ENCODE data around the gene HLF.
"Not testable (repeated sequence)": the region's sequence is repeated elsewhere in the genome, so short reads cannot be mapped to it uniquely, and the experiment has no call there.

HLF gene

DNA sequence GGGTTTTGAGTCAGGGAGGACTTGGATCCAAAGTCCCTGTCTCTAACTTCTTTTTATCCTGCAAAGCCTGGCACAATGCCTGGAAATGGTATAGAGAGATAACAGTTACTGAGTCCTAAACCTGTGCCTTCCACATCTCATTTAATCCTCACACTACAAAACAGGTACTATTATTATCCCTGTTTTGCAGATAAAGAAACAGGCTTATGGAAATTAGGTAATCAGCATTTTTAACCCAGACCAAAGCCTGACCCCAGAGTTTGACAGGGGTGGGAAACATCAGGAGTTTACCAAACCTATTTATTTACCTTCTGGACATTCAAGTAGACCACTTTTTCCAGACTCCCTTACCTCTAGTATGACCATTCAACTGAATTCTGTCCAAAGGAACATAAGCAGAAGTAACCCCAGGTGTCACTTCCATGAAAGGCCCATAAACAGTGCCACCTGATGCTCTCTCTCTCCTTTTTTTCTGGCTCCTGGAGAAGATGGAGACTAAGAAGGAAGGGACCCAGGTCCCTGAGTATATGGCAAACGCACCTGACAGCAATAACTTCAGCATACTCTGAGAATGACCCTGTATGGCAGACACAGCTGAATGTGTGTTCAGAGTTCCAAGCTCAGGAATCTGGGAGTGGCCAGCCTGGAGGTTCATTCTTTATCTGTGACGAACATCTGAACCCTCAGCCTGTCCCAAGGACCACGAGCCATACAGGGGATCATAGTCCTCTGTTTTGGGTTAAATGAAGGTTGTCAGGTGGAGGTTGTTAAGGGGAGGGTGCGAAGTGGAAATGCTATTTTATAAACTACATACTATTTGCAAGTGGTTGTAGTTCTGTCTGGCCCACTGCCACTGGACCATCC lies 62.7 kb downstream of the HLF start:
- no peak for DNase-seq (ENCODE audit: low read depth in 2 of 2)

DNA sequence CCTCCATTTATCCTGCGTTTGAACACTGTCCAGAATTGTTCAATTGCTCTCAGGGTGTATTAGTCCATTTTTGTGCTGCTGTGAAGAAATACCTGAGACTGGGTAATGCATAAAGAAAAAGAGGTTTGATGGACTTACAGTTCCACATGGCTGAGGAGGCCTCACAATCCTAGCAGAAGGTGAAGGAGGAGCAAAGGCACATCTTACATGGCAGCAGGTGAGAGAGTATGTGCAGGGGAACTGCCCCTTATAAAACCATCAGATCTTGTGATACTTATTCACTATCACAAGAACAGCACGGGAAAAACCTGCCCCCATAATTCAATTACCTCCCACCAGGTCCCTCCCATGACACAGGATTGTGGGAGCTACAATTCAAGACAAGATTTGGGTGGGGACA lies 63.8 kb downstream of the HLF start:
- not testable (repeated sequence) for DNase-seq (ENCODE audit: low read depth in 2 of 2)

DNA sequence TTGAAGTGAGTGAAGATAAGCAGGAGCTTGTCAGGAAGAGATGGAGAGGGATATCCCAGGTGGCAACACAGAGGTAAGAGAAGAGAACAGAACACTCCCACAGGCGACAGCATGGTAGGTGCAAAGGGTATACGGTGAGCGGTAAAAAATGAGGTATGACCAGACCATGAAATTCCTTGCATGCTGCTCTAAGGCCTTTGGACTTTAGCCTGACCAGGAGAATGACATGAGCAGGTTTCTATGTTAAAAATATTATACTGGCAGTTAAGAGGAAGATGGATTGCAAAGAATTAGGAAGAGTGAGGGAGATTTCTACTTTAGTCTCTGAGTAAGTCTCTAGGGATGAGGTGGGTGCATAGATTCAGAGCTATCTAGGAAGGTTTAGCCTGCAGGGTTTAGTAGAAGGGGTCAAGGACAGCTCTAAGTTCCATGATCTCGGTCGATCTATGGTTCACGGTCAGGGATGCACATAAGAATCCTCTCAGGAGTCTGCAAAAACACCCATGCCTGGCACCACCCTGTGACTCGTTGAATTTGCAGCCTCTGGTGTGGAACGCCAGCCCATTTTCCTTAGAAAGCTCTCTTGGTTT lies 65.7 kb downstream of the HLF start:
- no peak for DNase-seq (ENCODE audit: low read depth in 2 of 2)

DNA sequence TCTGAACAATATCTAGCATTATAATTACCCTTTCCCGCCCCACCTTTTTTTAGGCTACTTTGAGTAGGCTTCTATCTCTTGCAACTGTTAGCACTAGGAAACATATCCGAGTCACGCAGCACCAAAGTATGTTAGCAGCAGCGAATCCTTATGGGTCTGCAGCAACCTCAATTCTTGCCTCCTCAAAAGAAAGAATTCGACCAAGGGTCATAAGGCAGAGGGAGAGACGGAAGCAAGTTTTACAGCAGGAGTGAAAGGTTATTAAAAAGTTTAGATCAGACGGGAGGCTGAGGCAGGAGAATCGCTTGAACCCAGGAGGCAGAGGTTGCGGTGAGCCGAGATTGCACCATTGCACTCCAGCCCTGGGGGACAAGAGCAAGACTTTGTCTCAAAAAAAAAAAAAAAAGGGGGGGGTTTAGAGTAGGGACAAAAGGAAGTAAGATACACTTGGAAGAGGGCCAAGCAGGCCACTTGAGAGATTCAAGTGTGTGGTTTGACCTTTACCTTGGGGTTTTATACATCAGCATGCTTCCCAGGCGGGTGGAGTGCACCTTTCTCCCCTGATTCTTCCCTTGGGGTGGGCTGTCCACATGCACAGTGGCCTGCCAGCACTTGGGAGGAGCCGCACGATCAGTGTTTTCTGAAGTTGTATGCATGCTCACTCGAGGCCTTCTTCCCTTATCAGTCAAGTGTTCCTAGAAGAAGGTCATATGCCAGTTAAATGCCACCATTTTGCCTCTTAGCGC lies 67.7 kb downstream of the HLF start:
- no peak for DNase-seq (ENCODE audit: low read depth in 2 of 2)

DNA sequence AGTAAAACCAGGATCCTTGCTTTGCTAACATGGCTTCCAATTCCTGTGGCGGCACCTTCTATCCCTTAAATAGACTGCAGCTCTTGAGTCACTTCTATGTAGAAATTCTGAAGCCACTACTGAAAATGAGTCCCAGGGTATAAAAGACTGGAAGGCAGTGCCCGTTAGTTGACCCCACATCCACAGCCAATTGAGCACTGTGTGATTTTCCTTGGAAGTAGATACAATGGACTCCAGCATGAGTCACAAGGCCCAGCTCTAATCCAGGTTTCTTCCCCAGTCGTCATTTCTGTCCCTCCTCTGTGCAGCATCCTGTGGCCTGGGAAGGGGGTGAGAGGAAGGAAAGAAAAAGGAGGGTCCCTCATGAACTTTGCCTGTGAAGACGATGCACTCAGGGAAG lies 69.5 kb downstream of the HLF start:
- DNase-seq (ENCODE audit: low read depth in 2 of 2) = no peak

DNA sequence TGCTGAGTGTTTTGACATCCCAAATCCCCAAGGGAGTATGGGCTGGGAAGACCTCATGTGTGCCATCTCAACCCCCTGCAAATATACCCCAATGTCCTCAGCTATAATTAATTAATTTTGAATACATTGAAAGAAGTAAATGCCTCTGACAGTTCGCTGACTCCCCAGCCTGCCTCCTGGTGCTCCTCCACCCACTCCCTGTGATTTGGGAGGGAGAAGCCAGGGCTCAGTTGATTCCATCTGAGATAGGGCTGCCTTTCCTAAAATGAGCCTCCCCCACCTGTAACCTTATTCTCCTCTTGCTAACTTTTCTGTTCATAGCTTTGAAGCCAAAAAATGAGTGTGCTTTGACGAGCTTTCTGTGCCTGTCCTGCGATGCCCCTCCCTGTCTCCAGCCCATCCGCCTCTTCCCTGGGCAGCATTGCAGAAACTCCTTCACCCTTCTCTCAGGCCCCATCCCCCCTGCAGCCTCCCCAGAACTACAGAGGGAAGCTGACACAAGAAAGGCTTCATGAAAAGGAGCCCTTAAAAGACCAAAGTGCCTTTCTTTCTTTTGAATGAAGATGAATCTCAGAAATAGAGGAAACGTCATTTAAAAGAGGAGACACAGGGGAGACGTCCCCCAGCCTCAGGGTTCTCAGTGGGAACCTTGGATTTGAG lies 70.3 kb downstream of the HLF start:
- DNase-seq (ENCODE audit: low read depth in 2 of 2) = no peak

DNA sequence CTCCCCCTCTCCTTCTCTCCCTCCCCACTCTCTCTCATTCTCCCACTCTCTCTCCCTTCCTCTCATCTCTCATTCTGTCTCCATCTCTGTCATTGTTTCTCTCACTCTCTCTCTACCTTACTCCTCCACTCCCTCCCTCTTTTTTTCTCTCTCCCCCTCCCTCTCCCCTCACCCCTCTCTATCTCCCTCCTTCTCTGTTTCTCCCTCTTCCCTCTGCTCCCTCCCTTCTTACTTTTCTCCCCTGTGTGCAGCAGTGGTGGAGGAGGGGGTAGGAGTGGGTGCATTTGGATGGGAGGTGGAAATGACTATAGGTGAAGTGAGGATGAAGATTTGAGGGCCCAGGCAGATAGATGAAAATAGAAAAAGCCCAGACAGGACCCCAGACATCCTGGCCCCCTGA lies 70.9 kb downstream of the HLF start:
- no peak for DNase-seq (ENCODE audit: low read depth in 2 of 2)

DNA sequence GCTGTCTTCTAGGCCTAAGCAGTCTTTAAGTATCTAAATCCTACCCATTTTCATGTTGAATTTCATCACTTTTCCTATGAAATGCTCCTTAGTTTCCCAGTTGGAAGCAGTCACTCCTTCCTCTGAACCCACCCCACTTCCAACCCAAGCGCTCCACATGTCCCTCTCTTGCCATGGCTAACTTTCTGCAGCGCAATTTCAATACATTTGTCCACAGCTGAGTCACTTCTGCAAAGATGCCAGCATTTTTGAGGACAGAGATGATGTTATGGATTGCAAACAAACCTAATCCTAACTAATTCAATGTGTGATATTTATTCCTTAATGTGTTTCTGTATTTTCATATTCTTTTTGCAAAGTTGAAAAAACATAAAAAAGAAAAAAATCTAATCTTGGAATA lies 71.7 kb downstream of the HLF start:
- DNase-seq (ENCODE audit: low read depth in 2 of 2) = no peak

DNA sequence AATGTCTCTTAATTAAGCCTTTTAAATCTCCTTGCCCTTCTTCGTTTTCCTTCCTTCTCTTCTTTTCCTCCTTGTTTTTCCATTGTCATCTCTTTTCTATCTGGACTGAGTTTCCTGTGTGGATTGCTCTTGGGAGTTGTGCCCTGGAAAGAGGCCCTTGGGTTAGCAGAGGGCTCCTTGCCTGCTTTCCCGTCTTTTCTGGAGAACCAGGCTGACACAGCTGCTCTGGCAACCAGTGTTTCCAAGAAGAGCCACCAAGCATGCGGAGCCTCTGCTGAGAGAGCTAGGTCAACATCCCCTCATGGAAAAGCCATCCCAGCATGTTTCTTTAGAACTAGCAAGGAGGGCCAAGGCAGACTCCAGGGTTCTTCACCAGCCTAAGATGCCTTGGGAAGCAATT lies 75.4 kb downstream of the HLF start:
- no peak for DNase-seq (ENCODE audit: low read depth in 2 of 2)

DNA sequence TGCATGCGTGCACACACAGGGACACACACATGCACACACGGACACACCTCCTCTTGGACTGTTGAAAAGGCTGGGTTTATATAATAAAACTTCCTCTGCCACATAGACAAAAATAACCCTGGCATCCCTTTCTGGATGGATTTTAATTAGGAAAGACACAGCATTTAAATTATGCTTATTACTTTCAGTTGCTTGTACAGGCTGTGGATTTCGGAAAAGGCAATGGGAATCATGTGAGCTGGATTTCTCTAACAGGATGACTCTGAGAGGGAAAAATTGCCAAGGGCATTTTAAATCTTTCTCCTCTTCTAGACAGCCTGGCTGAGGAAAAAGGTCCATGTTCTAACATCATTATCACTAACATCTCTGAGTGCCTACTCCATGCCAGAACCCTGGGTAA lies 75.9 kb downstream of the HLF start:
- no peak for DNase-seq (ENCODE audit: low read depth in 2 of 2)

DNA sequence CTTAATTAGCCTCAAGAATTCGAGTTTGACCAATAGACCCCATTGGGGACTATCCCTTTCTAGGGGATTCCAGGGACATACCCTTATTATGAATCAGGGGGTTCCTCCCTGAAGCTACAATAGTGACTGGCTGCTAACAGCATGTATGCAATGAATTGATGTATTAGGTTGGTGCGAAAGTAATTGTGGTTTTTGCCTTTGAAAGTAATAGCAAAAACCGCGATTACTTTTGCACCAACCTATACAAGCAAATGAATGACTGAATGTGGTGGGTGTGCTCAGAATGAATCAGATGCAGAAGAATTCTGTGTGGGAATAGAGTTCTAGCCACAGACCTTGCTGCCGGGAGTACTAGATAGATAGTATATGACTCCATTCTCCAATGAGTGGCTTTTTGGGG lies 76.7 kb downstream of the HLF start:
- no peak for DNase-seq (ENCODE audit: low read depth in 2 of 2)

DNA sequence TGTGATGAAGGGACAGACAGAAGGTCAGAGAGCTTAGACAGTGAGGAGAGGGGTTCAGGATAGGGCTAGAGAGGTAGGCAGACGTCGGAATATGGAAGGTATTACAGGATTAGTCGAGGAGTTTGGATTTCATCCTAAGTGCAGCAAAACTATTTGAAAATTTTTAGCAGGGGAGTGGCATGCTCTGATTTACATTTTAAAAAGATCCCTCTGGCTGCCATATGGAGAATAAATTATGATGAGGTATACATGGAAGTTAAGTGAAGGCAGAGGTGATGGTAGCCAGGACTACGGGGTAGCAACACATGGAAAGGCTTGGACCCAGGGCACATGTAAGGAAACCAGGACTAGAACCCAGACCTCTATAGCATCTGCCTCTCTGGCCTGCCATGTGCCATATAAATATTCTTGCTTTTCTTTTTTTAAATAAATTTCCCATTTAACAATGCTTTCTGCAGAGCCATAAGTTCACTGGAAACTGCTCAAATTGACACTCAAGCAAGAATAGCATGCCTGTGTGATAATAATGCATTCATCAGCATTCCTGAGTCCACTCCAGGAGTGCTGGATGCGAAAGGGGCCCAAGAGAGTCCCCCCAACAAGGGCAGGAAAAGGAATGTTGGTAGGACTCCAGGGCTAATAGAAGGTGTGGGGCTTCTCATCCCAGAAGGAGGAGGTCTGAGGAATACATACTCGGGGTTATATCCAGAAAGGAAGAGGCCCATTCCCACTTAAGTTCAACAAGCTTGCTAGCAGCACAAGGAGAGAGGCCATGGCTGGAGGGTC lies 78.2 kb downstream of the HLF start:
- no peak for DNase-seq (ENCODE audit: low read depth in 2 of 2)

DNA sequence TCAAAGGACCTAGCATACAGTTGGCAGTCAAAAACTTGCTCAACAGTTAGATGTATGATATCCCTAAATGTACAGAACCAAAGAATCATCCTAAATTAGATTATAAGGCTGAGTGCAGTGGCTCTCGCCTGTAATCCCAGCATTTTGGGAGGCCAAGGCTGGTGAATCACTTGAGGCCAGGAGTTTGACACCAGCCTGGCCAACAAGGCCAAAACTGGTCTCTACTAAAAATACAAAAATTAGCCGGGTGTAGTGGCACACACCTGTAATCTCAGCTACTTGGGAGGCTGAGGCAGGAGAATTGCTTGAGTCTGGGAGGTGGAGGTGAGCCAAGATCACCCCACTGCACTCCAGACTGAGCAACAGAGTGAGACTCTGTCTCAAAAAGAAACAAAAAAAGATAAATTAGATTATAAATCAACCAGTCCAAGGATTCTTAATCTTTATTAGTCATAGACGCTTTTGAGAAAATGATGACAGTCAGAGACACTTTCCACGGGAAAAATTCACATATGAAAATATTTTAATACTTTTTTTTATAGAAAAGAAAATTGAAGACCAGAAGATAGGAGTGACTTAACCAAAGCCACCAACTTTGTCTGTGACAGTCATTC lies 79.2 kb downstream of the HLF start:
- DNase-seq (ENCODE audit: low read depth in 2 of 2) = no peak

DNA sequence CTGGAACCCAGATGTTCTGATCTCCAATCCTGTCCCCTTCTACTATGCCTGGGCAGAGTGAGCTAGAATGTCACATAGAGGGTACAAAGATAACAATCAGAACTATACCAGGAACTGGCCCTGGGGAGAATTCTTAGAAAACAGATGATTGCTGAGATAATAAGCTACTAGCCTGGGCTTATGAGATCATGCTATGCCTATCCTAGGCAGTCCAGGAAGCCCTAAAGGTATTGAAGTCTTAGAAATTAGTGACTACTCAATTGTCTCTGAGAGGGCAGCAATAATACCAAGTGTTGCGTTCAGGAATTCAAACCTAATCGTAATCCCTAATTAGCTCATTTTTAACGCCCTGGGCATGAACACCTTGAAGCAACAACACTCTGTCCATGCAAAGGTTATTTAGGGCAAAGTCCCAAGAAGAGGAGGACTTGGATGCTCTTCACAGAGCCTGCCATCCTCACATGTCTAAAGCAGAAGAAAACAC lies 79.8 kb downstream of the HLF start:
- no peak for DNase-seq (ENCODE audit: low read depth in 2 of 2)

DNA sequence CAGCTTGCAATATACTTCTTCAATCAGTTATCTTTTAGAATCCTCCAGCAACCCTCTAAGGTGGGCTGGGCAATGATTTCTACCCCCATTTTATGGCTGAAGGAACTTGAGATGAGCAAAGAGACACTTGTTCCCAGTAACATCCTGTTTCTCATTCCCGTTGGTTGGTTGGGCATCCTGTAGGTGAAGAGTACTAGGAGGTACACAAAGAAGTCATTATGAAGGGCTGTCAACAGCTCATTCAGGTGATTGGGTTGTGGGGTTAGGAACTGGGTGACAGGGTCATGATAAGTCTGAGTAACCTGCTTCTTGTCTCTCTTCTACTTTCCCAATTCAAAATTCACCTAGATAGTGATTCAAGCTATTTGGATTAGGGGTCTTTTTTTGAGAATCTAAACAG lies 80.4 kb downstream of the HLF start:
- no peak for DNase-seq (ENCODE audit: low read depth in 2 of 2)

DNA sequence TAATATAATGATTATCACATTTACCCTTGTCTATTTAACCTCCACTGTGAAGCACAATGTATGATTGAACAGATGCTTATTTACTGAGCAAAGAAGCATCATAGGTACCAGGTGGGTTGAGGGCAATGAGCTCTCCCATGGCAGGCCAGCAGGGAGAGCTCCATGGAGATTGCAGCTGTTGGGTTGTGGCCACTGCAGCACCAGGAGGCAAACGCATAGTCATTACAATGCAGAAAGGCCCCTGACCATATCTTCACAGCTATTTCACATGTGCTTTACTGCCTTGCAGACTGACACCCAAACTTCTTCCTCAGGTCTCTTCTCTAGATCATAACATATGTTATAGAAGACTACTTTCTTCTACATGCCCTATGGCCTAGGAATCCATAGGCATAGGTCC lies 81.9 kb downstream of the HLF start:
- DNase-seq (ENCODE audit: low read depth in 2 of 2) = no peak

DNA sequence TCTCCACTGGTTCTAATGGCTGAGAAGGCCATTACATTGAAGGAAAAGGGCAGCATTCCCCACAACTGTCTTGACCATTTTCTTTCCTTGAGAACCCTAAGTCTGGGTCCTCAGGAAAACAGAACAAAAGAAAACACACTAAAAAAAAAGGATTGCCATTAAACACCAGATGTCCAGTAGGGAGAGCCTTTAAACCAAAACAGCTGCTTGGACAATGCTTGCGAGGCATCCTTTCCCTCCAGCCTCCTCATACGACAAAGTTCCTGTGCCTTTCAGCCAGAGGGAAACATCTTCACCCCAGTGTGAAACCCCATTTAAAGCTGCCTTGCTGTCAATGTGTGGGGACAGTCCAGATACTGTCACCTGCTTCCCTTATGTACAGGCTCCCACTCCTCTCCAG lies 82.6 kb downstream of the HLF start:
- DNase-seq (ENCODE audit: low read depth in 2 of 2) = no peak

DNA sequence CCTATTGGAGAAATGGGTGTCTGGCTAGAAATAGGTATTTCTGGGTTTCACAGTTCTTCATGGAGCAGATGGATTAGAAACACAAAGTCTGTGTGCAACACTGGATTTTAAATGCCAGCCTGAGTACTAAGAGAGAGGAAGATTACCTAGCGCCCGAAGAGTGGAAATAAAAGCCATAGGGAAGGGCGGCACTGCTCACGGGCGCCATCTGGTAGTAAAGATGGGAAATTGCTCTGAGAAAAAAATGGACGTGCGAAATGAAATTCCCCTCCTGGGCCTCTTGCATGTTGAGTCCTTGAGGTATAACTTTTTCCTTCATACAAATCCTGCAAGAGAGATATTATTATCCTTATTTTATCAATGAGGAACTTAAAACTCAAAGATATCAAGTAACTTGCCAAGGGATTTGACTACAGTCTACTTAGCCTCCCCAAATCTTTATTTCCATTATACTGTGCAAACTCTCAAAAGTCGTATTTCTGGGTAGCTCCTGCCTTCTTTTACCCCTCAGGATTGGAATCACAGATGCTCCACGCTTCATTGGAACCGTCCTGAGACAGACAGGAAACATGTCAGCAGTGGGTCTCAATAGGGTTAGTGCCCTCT lies 84.1 kb downstream of the HLF start:
- peak in 1 of 2 donors; percentile 9 for DNase-seq (ENCODE audit: low read depth in 2 of 2)

DNA sequence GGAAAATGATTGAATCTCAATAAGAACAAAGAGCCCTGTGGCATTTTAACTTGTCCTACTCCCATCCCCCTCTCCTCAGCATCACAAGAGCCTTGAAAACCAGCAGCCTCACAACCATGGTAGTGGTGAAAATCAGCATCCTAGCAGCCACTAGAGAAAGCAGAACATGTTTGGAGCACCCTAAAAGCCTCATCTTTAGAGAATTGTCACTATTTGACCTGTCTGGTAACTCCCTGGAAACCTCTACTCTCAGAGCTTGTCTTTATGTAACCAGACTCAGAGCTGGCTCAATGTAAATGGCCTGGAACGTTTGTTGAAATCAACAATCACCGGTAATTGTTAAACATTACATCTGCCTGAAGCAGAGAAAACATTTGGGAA lies 86.1 kb downstream of the HLF start:
- DNase-seq (ENCODE audit: low read depth in 2 of 2) = no peak

DNA sequence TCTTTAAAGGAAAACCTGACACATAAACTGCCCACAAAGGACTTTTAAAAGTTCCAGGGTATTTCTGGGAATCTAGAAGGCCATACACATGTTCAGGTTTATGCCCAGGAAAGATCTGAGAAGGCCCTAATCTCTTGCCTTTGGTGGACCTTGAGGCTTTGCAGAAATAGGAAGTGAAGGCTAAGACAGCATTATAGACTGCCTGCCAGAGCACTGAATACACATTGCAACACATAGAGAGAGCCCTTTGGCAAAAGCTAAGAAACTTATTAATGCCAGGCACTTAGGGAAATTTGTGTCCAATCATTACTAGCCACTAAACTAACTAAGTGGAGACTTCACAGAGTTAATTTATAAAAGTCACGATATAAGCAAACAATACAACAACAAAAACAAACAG lies 86.5 kb downstream of the HLF start:
- no peak for DNase-seq (ENCODE audit: low read depth in 2 of 2)

DNA sequence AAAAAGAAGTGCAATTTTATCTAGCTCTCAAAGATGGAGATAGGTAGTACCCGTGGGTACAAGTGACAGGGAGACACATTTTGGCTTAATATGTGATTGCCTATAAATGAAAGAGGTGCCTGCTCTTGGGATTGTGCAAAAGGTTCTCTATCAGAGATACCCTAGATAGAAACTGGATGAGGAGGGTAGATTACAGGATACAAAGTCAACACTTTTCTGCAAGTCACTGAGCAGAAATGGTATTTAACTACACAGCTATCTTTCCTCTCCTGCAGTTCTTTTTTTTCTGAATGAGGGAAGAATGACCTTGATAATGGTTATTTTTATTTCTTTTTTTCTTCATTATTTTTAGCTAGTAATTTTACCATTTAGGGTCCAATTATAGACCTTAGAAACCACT lies 89.2 kb downstream of the HLF start:
- no peak for DNase-seq (ENCODE audit: low read depth in 2 of 2)

Measured in stimulated activated CD8-positive, alpha-beta memory T cell treated with anti-CD3 and anti-CD28 coated beads, Interleukin-2, amount 100 ng/mL, for 48 hours (primary cell).